Gastroesophageal sphincter (tissue), 4 donors: Measurements from ENCODE around the gene KIF5C. TPM values are rescaled to one million over a fixed set of nuclear protein-coding genes. Genes with fewer than 3 reads are reported as not detected.

Experiments used
- ATAC-seq: fragments of 150-250 bp; one replicate; pipeline ENCODE4 v1.9.1; 2016; ENCODE audit warnings: mild to moderate bottlenecking, moderate library complexity
- H3K27ac ChIP-seq, 4 donors: fragments of 200-600 bp; sonication (generic) in 3 of 4; 1 replicate in 3 of 4; 2 replicates in 1 of 4; pipeline ENCODE4 v1.5.1; 2016 to 2019
- H3K27me3 ChIP-seq: fragments of 200-600 bp; sonication (generic); one replicate; pipeline ENCODE4 v1.5.1; 2019
- H3K36me3 ChIP-seq, 2 donors: fragments of 200-600 bp; sonication (generic); one replicate each; pipeline ENCODE4 v1.5.1; 2019; ENCODE audit warnings: control low read depth in 1 of 2
- H3K4me1 ChIP-seq, 3 donors: fragments of 200-600 bp; sonication (generic); 1 replicate in 2 of 3; 2 replicates in 1 of 3; pipeline ENCODE4 v1.5.1; 2016 to 2019; ENCODE audit warnings: control low read depth in 2 of 3
- H3K4me3 ChIP-seq, 2 donors: fragments of 200-600 bp; sonication (generic); one replicate each; pipeline ENCODE4 v1.5.1; 2019; ENCODE audit warnings: mild to moderate bottlenecking in 1 of 2, moderate library complexity in 1 of 2
- H3K9me3 ChIP-seq, 3 donors: fragments of 200-600 bp; sonication (generic); one replicate each; pipeline ENCODE4 v1.5.1; 2017 to 2019; ENCODE audit warnings: control low read depth in 2 of 3
- CTCF ChIP-seq, 4 experiments: fragments of 200-600 bp in 2 of 4; fragments of 450-650 bp in 2 of 4; sonication (generic) in 1 of 4; IDR thresholded peaks; one replicate each; pipeline ENCODE4 v1.5.1; 2017 to 2019; ENCODE audit warnings: antibody characterized with exemption in 4 of 4, mild to moderate bottlenecking in 2 of 4, moderate library complexity in 2 of 4
- EP300 ChIP-seq: sonication (generic); formaldehyde crosslinking; IDR thresholded peaks from one replicate; pipeline ENCODE4 v1.6.1; 2017; ENCODE audit warnings: antibody characterized with exemption, mild to moderate bottlenecking
- POLR2A ChIP-seq, 2 donors: fragments of 450-650 bp; IDR thresholded peaks; one replicate each; pipeline ENCODE4 v1.6.1; 2017; ENCODE audit warnings: antibody characterized with exemption in 2 of 2, mild to moderate bottlenecking in 2 of 2, moderate library complexity in 1 of 2
- POLR2AphosphoS5 ChIP-seq: sonication (generic); formaldehyde crosslinking; IDR thresholded peaks from one replicate; pipeline ENCODE4 v1.6.1; 2017; ENCODE audit warnings: antibody characterized with exemption
- WGBS, 2 donors: methylation state at CpG; one replicate each; pipeline ENCODE4 v1.1.5; 2018; ENCODE audit warnings: low coverage in 1 of 2; 5-methylcytosine and 5-hydroxymethylcytosine counted together
- total RNA-seq, 4 donors: library from RNA; depleted of rRNA; stranded (reverse); fragments of >200 nt; gene quantifications; one replicate each; pipeline ENCODE4 v1.1.0, GENCODE V29; 2016

The KIF5C gene
- total RNA-seq, result 1 to 10 TPM; 3.3 to 6.6 (median 4.5) TPM

GRCh38 chr2:148874868-148875341, at the start of gene KIF5C:
TSS of gene KIF5C (plus strand) at chr2:148875227. CDS start at chr2:148875618, 391 bp downstream.
- peaks cover 55% of the 10 kb centered on the region for H3K27me3 ChIP-seq
- H3K27ac ChIP-seq, result no peak within 1 kb of the TSS

GRCh38 chr2:148826791-148827190, 48.2 kb upstream of the KIF5C start:
- no peak for TF ChIP-seq POLR2A (IDR thresholded peaks at IDR 0.05)
- no peak for TF ChIP-seq CTCF (IDR thresholded peaks at IDR 0.05)
- H3K4me1 ChIP-seq, result no peaks in the 10 kb centered on the region
- no peak overlapping the region for H3K27ac ChIP-seq
- H3K36me3 ChIP-seq, result no peaks in the 10 kb centered on the region
- no peaks in the 10 kb centered on the region for H3K9me3 ChIP-seq
- ATAC-seq, result no peak
- H3K4me3 ChIP-seq, result no peak overlapping the region
- no peaks in the 10 kb centered on the region for H3K27me3 ChIP-seq

More at GRCh38 chr2:148874868-148875341, at the start of gene KIF5C:
- Histone ChIP-seq H3K36me3 (no peaks in the 10 kb centered on the region), H3K9me3 (no peaks in the 10 kb centered on the region), H3K4me3 (peak within 1 kb of the TSS; percentile 33 to 66), H3K4me1 (peaks cover 0 to 32% (median 19%) of the 10 kb centered on the region in 3 donors)
- TF ChIP-seq POLR2AphosphoS5 (no peak), EP300 (no peak), POLR2A (IDR thresholded peaks at IDR 0.05) (no peak), CTCF (IDR thresholded peaks at IDR 0.05) (no peak)
- peak; percentile 89 for ATAC-seq
- 0% methylated on average over 1 of the region's 39 CpGs; no CpG with 5 or more reads in 1 of the 2 donors for WGBS, 2 donors

- no peaks in the 10 kb centered on the region for H3K4me1 ChIP-seq
- no peaks in the 10 kb centered on the region for H3K36me3 ChIP-seq
- no peaks in the 10 kb centered on the region for H3K9me3 ChIP-seq
- H3K4me3 ChIP-seq, result no peak overlapping the region
- ATAC-seq, result no peak
- no peak overlapping the region for H3K27ac ChIP-seq
- 77 to 85% methylated on average over 2 of the region's 2 CpGs for WGBS, 2 donors
- no peak for TF ChIP-seq EP300
- no peak for TF ChIP-seq POLR2A (IDR thresholded peaks at IDR 0.05)
- TF ChIP-seq POLR2AphosphoS5, result no peak
- no peak for TF ChIP-seq CTCF (IDR thresholded peaks at IDR 0.05)
- H3K27me3 ChIP-seq, result no peaks in the 10 kb centered on the region
Observed at GRCh38 chr2:148828941-148829340, 46.1 kb upstream of the KIF5C start.

GRCh38 chr2:148829618-148830017, 45.4 kb upstream of the KIF5C start:
- Histone ChIP-seq H3K27ac (no peak overlapping the region), H3K27me3 (no peaks in the 10 kb centered on the region), H3K9me3 (no peaks in the 10 kb centered on the region), H3K36me3 (no peaks in the 10 kb centered on the region), H3K4me1 (no peaks in the 10 kb centered on the region), H3K4me3 (no peak overlapping the region)
- WGBS, 2 donors, result 93 to 94% methylated on average over 2 to 3 of the region's 3 CpGs
- no peak for TF ChIP-seq EP300
- TF ChIP-seq CTCF (IDR thresholded peaks at IDR 0.05), result no peak
- TF ChIP-seq POLR2A (IDR thresholded peaks at IDR 0.05), result no peak
- TF ChIP-seq POLR2AphosphoS5, result no peak
- no peak for ATAC-seq

GRCh38 chr2:148832637-148833036, 42.4 kb upstream of the KIF5C start:
- no peaks in the 10 kb centered on the region for H3K36me3 ChIP-seq
- no peak overlapping the region for H3K27ac ChIP-seq
- no peaks in the 10 kb centered on the region for H3K4me1 ChIP-seq
- no peak for ATAC-seq
- no peaks in the 10 kb centered on the region for H3K27me3 ChIP-seq
- no peaks in the 10 kb centered on the region for H3K9me3 ChIP-seq
- no peak overlapping the region for H3K4me3 ChIP-seq
- WGBS, 2 donors, result 69 to 83% methylated on average over 3 to 6 of the region's 7 CpGs
- TF ChIP-seq EP300 (no peak), CTCF (IDR thresholded peaks at IDR 0.05) (no peak), POLR2AphosphoS5 (no peak), POLR2A (IDR thresholded peaks at IDR 0.05) (no peak)
